Activated CD8-positive, alpha-beta memory T cell treated with anti-CD3 and anti-CD28 coated beads, Interleukin-2, amount 50 U/mL, for 4 hours (primary cell): ENCODE data around the gene TP73.

Experiments used
- DNase-seq: peaks from one replicate; pipeline ENCODE4 v3.0.0-alpha.2; 2020

TP73 gene

GRCh38 chr1:3674100-3675094, 22.1 kb downstream of the TP73 start:
- no peak for DNase-seq

GRCh38 chr1:3675436-3675835, 23.1 kb downstream of the TP73 start:
- DNase-seq = no peak

GRCh38 chr1:3676581-3677470, 24.5 kb downstream of the TP73 start:
- DNase-seq = no peak

- DNase-seq = no peak
These were observed 25.2 kb downstream of the TP73 start for GRCh38 chr1:3677484-3677883.

GRCh38 chr1:3678361-3679097, 26.2 kb downstream of the TP73 start:
- DNase-seq = no peak

GRCh38 chr1:3679098-3679555, 26.8 kb downstream of the TP73 start:
- DNase-seq = no peak

GRCh38 chr1:3679799-3680453, 27.6 kb downstream of the TP73 start:
- no peak for DNase-seq

GRCh38 chr1:3680488-3681230, 28.3 kb downstream of the TP73 start:
- no peak for DNase-seq

GRCh38 chr1:3681231-3681897, 29.0 kb downstream of the TP73 start:
- no peak for DNase-seq

GRCh38 chr1:3681898-3682806, 29.8 kb downstream of the TP73 start:
- no peak for DNase-seq

- DNase-seq = no peak
These were observed 30.9 kb downstream of the TP73 start for GRCh38 chr1:3683197-3683596.

- DNase-seq = no peak
These were observed 31.7 kb downstream of the TP73 start for GRCh38 chr1:3683992-3684391.

- DNase-seq = no peak
These were observed 32.9 kb downstream of the TP73 start for GRCh38 chr1:3685222-3685621.

GRCh38 chr1:3685906-3686305, 33.6 kb downstream of the TP73 start:
- no peak for DNase-seq

- no peak for DNase-seq
These were observed 35.2 kb downstream of the TP73 start for GRCh38 chr1:3687504-3687903.

GRCh38 chr1:3688356-3689137, 36.2 kb downstream of the TP73 start:
- DNase-seq = no peak

- DNase-seq = no peak
These were observed 36.9 kb downstream of the TP73 start for GRCh38 chr1:3689138-3689750.

- no peak for DNase-seq
These were observed 38.2 kb downstream of the TP73 start for GRCh38 chr1:3690282-3691065.
